IPS-18c (cell line): ENCODE measurements around the gene STIM1.
"Not testable (repeated sequence)": the region's sequence is repeated elsewhere in the genome, so short reads cannot be mapped to it uniquely, and the experiment has no call there.

Source experiments
- H3K4me3 ChIP-seq: 2 replicates; pipeline ENCODE4 v1.7.0; 2013; ENCODE audit warnings: low read depth, mild to moderate bottlenecking, low read length, moderate library complexity; ENCODE audit not compliant: insufficient read depth
- H3K9me3 ChIP-seq: one replicate; pipeline ENCODE4 v1.6.1; 2013; ENCODE audit warnings: mild to moderate bottlenecking, low read length, moderate library complexity; ENCODE audit not compliant: control insufficient read depth, insufficient read depth

The STIM1 gene

DNA sequence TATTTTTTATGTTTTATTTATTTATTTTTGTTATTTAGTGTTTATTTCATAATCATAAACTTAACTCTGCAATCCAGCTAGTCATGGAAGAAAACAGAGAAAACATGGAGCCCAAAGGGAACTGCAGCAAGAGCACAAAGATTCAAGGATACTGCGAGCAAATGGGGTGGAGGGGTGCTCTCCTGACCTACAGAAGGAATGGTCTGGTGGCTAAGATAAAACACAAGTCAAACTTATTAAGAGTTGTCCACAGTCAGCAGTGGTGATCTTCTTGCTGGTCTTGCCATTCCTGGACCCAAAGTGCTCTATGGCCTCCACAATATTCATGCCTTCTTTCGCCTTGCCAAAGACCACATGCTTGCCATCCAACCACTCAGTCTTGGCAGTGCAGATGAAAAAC is 36.7 kb downstream of the STIM1 start:
- Histone ChIP-seq H3K9me3 (no peaks in the 10 kb centered on the region), H3K4me3 (no peak overlapping the region)

DNA sequence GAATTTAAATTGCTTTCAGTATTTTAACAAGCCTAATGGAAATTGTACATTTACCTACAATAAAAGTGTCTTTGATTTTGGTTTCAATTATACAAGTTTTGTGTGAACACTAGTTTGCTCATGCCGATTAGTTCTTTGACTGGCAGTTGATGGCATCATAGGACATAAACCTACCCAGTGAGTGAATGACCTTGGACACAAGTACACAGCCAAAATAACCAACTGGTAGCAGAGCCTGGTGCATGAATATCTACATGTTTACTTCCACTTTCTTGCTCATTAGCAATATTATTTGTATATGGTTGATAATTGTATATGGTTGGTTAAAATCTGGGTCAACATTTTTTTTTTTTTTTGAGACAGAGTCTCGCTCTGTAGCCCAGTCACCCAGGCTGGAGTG is 37.8 kb downstream of the STIM1 start:
- Histone ChIP-seq H3K4me3 (no peak overlapping the region), H3K9me3 (no peaks in the 10 kb centered on the region)

DNA sequence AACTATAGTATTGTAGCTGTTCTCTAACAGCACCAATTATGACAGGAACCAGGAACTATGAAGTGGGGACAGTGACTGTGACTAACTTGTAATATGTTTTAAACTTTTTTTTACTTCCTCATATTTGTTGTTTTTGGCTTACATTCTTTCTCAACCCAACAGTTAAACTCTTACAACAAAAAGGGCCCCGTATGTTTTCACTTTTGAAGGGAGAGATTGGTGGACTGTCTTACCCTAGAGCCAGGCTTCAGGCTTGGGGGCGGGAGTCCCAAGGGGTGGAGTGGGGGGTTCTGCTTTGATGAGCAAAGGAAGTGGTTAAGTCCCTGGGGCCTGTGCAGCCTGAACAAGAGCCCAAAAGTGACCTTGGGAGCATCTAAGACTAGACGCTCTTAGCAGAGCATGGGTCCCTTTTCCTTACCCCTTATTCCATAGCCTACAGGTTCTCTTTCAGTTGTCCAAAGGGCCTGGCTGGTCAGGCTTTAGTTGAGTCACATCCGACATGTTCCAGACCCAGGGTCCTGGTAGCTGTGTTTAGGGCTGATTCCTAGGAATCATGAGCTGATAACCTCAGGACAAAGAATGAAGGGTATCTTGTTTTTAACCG is 38.8 kb downstream of the STIM1 start:
- no peak overlapping the region for H3K4me3 ChIP-seq
- no peaks in the 10 kb centered on the region for H3K9me3 ChIP-seq

DNA sequence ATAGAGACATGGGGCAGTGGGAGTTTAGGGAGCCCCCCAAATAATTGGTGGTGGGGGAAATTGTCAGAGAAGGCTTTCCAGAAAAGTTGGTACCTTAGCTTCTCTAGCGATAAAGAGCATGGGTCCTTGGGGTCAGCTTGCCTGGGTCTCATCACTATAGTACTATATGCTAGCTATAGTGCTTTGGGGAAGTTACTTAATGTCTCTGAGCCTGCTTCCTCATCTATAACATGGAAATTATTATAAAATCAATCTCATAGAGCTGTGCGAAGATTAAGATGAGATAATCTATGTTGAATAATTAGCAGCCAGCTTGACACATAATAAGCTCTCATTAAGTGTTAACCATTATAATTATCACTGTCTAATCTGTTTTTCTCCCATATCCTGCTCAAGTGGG is 41.2 kb downstream of the STIM1 start:
- peaks cover 4% of the 10 kb centered on the region for H3K9me3 ChIP-seq
- H3K4me3 ChIP-seq, result no peak overlapping the region

DNA sequence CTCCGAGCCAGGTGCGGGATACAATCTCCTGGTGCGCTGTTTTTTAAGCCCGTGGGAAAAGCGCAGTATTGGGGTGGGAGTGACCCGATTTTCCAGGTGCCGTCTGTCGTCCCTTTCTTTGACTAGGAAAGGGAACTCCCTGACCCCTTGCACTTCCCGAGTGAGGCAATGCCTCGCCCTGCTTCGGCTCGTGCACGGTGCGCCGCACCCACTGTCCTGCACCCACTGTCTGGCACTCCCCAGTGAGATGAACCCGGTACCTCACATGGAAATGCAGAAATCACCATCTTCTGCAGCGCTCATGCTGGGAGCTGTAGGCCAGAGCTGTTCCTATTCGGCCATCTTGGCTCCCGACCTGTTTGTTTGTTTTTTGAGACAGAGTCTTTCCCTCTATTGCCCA is 44.8 kb downstream of the STIM1 start:
- not testable (repeated sequence) for H3K9me3 ChIP-seq

DNA sequence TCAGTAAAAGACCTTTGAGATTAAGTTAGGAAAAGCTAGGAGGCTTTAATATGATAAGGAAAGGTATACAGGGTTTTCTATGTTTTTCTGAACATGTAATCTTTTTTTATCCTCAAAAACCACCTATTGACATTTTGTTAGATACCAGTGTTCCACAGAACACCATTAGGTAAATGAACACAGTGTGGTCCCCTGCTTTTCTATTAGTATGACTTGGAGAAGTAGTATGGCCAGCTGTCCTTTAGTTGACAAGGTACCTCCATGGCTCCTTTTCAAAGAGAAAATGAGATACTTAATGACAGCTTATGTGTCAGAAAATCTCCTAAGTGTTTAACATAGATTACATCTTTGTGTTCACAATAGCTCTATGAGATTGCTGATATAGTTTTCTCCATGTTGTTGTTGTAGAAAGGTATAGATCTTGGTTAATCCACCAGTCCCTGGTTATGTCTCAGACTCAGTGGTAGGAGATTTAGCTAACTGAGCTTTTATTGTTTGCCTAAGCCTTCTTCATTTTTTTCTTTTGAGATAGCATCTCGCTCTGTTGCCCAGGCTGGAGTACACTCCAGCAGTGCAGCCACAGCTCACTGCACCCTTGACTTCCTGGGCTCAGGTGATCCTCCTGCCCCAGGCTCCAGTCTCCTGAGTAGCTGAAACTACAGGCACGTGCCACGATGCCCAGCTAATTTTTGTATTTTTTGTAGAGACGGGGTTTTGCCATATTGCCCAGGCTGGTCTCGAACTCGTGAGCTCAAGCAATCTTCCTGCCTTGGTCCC is 46.0 kb downstream of the STIM1 start:
- Histone ChIP-seq H3K9me3 (peaks cover 6% of the 10 kb centered on the region), H3K4me3 (no peak overlapping the region)

More for the DNA sequence above, 44.8 kb downstream of the STIM1 start:
- not testable (repeated sequence) for H3K4me3 ChIP-seq

DNA sequence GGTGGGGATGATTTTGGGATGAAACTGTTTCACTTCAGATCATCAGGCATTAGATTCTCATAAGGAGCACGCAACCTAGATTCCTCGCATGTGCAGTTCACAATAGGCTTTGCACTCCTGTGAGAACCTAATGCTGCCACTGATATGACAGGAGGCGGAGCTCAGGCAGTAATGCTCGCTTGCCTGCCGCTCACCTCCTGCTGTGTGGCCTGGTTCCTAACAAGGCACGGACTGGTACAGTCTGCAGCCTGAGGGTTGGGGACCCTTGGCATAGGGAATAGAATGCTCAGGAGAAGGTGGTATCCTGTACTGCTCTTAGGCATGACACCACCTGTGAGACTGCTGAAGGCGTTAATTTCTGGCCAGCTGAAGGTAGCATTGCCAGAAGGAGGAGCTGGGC is 47.0 kb downstream of the STIM1 start:
- Histone ChIP-seq H3K4me3 (no peak overlapping the region), H3K9me3 (peaks cover 6% of the 10 kb centered on the region)

DNA sequence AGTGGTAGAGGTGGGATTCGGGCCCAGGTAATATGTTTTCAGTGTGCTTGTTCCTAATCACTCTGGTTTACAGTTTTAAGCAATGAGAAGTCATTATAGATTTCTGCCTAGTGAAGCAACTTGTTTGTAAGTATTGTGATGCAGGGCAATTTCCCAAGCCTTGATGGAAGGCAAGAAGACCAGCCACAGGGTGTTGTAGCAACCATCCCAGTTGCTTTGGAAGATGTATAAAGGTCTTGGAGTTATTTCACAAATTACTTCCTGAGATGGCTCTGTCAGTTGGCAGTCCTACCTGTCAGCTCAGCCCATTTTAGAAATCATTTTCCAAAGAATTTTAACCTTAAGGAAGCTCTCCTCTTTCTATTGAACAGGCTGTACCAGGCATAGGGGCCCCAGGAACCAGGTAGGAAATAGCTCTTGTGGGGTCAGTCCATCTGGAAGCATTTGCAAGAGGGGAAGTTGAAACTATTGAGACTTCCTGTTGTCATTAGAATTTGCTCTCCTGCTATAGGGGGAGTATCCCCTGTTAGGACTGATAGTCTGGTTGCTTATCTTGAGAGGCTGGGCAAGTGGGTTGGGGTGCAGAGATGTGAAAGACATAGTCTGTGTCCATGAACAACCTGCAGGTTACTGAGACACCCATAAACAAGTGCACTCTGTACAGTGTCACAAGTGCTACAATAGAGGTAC is 47.9 kb downstream of the STIM1 start:
- Histone ChIP-seq H3K9me3 (peaks cover 6% of the 10 kb centered on the region), H3K4me3 (no peak overlapping the region)

DNA sequence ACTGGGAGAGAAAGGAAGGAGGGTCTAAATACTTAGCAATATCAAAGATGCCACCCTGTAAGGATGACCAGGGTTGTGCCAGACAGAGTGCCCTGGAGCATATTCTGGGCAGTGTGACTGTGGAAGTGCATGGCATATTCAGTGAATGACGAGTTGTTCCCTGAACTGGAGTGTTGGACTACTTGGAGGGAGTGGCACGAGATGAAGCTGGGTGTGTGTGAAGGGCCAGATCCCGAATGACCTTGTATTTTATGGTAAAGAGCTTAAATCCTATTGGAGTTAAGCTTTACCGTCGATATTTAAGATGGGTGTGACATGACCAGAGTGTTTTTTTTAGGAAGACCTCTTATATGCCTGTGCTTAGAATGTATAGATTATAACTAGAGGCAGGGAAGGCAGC is 48.8 kb downstream of the STIM1 start:
- no peak overlapping the region for H3K4me3 ChIP-seq
- H3K9me3 ChIP-seq, result peaks cover 6% of the 10 kb centered on the region

DNA sequence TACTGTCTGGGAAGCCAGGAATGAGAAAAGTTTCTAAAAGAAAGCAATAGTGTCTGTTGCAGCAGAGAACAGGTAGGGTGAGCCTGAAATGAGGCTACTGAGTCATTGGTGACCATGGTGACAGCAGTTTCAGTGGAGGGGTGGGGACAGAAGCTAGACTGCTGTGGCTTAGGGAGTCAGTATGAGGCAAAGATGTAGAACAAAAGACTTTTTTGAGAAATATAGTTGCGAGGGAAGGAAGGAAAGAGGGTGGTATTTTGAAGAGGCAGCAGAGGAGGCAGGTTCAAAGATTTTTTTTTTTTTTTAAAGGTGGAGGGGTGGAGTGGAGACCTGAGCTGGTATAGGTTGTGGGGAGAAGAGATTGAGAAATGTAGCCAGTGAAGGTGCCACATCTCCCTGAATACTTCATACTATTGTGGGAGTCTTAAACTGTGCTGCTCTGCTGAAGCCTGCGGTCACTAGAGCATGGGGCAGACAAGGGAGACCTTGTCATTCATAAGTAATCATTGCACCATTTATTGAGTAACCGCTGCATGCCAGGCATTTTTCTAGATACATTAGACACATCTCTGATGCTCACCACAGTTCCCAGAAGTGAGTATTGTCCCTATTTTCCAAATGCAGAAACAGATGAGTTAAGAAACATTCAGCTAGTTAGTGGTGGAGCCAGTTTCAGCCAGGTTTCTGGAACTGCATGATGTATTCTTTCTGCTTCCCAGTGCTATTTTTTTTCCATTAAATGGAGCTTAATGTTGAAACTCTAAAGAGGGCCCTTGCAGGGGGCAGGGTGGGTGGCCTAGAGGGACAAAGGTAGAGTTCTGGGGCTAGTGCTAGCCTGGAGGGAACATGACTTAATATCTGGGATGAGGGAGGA is 49.9 kb downstream of the STIM1 start:
- Histone ChIP-seq H3K4me3 (no peak overlapping the region), H3K9me3 (peaks cover 5% of the 10 kb centered on the region)

DNA sequence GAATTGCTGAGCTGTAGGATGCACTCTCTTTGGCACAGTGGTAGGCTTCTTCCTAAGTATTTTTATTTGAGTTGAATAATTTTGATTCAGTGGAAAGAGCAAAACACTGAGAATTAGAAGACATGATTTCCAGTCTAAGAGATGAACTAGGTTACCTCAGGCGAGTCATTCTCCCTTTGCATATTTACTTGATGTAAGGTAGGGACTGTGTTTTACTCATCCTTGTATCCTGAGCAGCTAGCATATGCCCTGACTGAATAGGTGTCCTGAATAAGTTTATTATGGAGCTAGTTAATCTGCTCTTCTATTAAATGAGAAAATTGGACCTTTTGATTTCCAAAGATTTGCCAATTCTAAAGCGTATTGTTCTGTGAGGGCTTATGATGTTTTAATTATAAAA is 50.7 kb downstream of the STIM1 start:
- Histone ChIP-seq H3K9me3 (peaks cover 2% of the 10 kb centered on the region), H3K4me3 (no peak overlapping the region)

DNA sequence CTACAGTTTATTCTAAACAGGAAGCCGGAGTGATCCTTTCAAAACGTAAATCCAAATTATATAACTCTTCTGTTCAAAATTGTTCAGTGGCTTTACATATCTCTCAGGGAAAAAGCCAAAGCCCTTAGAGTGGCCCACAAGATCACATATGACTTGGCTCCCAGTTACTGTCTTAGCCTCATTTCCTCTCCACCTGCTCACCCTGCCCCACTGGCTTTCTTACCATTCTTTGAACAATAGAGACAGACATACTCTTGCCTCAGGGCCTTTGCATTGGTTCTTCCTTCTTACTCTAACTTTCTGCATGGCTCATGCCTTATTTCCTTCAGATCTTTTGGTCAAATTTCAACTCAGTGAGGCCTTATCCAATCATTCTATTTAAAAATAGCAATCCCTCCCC is 52.1 kb downstream of the STIM1 start:
- Histone ChIP-seq H3K9me3 (no peaks in the 10 kb centered on the region), H3K4me3 (no peak overlapping the region)

DNA sequence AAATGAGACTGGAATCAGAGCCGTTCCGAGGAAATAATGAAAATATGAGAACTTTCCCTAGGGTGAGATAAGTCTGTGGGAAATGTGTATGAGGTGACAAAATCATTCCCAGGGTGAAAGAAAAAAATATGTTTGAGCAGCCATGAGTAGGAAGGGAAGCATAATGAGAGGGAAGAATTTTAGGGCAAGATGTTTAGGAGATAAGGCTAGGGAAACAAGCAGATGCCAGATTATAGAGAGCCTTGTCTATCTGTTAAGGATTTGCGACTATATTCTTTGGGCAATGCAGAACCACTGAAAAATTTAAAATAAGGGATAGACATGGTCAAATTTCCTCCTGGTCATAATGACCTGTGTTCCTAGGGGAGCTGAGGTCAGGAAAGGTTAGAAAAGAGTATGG is 54.4 kb downstream of the STIM1 start:
- Histone ChIP-seq H3K9me3 (no peaks in the 10 kb centered on the region), H3K4me3 (no peak overlapping the region)

DNA sequence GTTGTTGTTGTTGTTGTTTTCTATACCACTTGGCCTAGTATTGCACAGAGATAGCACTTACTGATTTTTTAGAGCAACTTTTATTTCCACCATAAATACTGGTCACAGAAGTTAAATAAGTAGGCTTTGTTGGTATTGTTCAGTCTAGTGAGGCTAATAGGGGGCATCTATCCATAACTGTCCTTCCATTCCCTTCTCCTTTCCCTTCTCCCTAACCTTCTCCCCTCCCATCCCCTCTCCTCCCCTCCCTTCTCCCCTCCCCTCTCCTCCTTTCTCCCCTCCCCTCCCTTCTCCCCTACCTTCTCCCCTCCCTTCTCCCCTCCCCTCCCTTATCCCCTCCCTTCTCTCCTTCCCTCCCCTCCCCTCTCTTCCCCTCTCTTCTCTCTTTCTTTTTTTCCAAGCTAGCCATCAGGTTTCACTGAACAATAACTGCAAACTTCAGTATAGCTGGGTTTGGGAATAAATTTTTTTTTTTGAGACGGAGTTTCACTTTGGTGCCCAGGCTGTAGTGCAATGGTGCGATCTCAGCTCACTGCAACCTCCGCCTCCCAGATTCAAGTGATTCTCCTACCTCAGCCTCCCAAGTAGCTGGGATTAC is 56.5 kb downstream of the STIM1 start:
- Histone ChIP-seq H3K9me3 (no peaks in the 10 kb centered on the region), H3K4me3 (no peak overlapping the region)

DNA sequence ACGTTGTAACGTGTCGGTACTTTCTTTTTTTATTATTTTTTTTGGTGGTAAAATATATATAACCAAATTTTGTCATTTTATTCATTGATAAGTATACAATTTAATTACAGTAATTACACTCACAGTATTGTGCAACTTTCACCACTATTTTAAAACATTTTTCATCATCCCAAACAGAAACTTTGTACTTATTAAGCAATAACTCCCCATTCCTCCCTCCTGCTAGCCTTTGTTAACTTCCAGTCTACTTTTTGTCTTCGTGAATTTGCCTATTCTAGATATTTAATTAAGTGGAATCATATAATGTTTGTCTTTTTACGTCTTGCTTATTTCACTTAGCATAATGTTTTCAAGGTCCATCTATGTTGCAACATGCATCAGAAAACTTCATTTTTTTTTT is 58.5 kb downstream of the STIM1 start:
- H3K4me3 ChIP-seq, result no peak overlapping the region
- H3K9me3 ChIP-seq, result no peaks in the 10 kb centered on the region

DNA sequence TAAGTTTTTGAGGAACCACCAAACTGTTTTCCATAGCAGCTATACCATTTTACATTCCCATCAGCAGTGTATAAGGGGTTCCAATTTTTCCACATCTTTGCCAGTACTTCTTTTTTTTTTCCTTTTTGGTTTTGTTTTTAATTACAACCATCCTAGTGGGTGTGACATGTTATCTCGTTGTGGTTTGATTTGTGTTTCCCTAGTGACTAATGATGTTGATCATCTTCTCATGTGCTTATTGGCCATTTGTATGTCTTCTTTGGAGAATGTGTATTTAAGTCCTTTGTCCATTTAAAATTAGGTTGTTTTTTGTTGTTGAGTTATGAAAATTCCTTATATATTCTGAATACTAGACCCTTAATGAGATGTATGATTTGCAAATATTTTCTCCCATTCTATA is 59.3 kb downstream of the STIM1 start:
- H3K9me3 ChIP-seq, result no peaks in the 10 kb centered on the region
- H3K4me3 ChIP-seq, result no peak overlapping the region

DNA sequence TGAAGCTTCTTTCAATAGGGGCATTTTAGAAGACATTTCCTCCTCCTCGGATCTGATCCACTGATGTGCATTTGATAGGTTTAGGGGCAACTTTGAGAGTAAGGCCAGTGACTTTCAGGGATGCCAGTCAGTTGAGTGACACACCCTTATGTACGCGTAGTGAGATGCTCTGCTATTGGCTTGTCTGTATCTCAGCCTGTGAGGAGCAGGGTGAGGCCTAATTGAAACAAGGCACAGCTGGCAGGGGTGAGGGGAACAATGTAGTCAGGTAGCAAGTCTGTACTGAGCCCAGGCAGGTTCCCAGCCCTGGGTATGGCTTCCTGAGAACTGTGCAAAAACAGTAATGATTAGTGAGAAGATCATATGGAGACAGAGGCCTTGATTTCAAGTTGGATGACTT is 61.5 kb downstream of the STIM1 start:
- no peaks in the 10 kb centered on the region for H3K9me3 ChIP-seq
- H3K4me3 ChIP-seq, result no peak overlapping the region
